Hindlimb muscle (tissue), 1 donor: ENCODE data around the gene LBR. TPM values are rescaled to one million over a fixed set of nuclear protein-coding genes. Genes with fewer than 3 reads are reported as not detected.

Experiments
- DNase-seq: peaks from one replicate; pipeline ENCODE4 v3.0.0-alpha.2; 2013
- polyA plus RNA-seq: library from polyadenylated mRNA; unstranded; fragments of 120-200 nt; gene quantifications from one replicate; pipeline ENCODE4 v1.2.1, GENCODE V29; 2013; ENCODE audit not compliant: insufficient read length

Gene LBR
- polyA plus RNA-seq, 1 donor = 35.5 TPM

GRCh38 chr1:225373155-225373554, 54.7 kb downstream of the LBR start:
- DNase-seq = no peak

GRCh38 chr1:225371366-225372010, 56.4 kb downstream of the LBR start:
- DNase-seq = no peak

- no peak for DNase-seq
These were observed 59.7 kb downstream of the LBR start for GRCh38 chr1:225368036-225368552.

GRCh38 chr1:225366552-225366951, 61.3 kb downstream of the LBR start:
- DNase-seq = no peak

GRCh38 chr1:225366018-225366417, 61.8 kb downstream of the LBR start:
- DNase-seq = no peak

GRCh38 chr1:225364439-225364838, 63.4 kb downstream of the LBR start:
- no peak for DNase-seq

GRCh38 chr1:225362805-225363204, 65.0 kb downstream of the LBR start:
- no peak for DNase-seq

GRCh38 chr1:225361176-225361575, 66.7 kb downstream of the LBR start:
- DNase-seq = no peak

GRCh38 chr1:225360119-225360518, 67.7 kb downstream of the LBR start:
- no peak for DNase-seq

GRCh38 chr1:225355863-225356262, 72.0 kb downstream of the LBR start:
- DNase-seq = no peak

- no peak for DNase-seq
These were observed 72.9 kb downstream of the LBR start for GRCh38 chr1:225354906-225355305.

Other genes starting within 250 kb of the LBR start
- gene ENAH, start 225.1 kb upstream of the LBR start, polyA plus RNA-seq = 148 TPM